ENCODE measurements around the gene QPRT. TPM values are rescaled to one million over a fixed set of nuclear protein-coding genes. Genes with fewer than 3 reads are reported as not detected.
A peak's percentile ranks its signal among the peaks of the same experiment; 100 is the strongest.
"Not testable (repeated sequence)": the region's sequence is repeated elsewhere in the genome, so short reads cannot be mapped to it uniquely, and the experiment has no call there.

QPRT gene
- total and polyA plus RNA-seq, 4 donors, result 79.4 to 143 (median 100) TPM

GRCh38 chr16:29721167-29721879 lies 42.3 kb downstream of the QPRT start:
- H3K27ac ChIP-seq (ENCODE audit: low read depth in 1 of 2, low read length in 2 of 2); H3K9ac ChIP-seq (ENCODE audit: low read depth in 1 of 2, low read length in 2 of 2); H3K27me3 ChIP-seq (ENCODE audit: control insufficient read depth in 4 of 4, insufficient read depth in 4 of 4, low read length in 3 of 4); H3K4me3 ChIP-seq (ENCODE audit: low read depth in 1 of 3, low read length in 3 of 3); H3K9me3 ChIP-seq (ENCODE audit: control insufficient read depth in 4 of 4, low read length in 3 of 4); H3K4me1 ChIP-seq (ENCODE audit: control insufficient read depth in 4 of 4, insufficient read depth in 4 of 4, low read length in 3 of 4); H3K36me3 ChIP-seq (ENCODE audit: control insufficient read depth in 4 of 4, insufficient read depth in 3 of 4, low read depth in 1 of 4, low read length in 3 of 4): not testable (repeated sequence)
- peak; percentile 65 for DNase-seq (ENCODE audit: low spot score)
- WGBS, result 42% methylated on average over 24 of the region's 24 CpGs
- peak; percentile 27 to 35 for TF ChIP-seq HNF4A (conservative IDR thresholded peaks at IDR 0.05)
- peak; percentile 66 to 75 for TF ChIP-seq RAD21 (IDR thresholded peaks at IDR 0.05)
- TF ChIP-seq CTCF (IDR thresholded peaks at IDR 0.05; ENCODE audit: low read depth, low read length, missing input control), result peak; percentile 45

GRCh38 chr16:29726845-29727377 lies 47.9 kb downstream of the QPRT start:
- WGBS, result 91% methylated on average over 9 of the region's 9 CpGs
- TF ChIP-seq ZBTB33 (IDR thresholded peaks at IDR 0.05) (no peak), MAX (IDR thresholded peaks at IDR 0.05) (no peak), FOXA2 (IDR thresholded peaks at IDR 0.05) (no peak), RAD21 (IDR thresholded peaks at IDR 0.05) (no peak), RXRA (IDR thresholded peaks at IDR 0.05) (no peak), EGR1 (IDR thresholded peaks at IDR 0.05; ENCODE audit: low read depth in 2 of 2) (no peak), HNF4A (conservative IDR thresholded peaks at IDR 0.05) (no peak)

GRCh38 chr16:29727452-29727851 lies 48.5 kb downstream of the QPRT start:
- Histone ChIP-seq H3K4me1 (ENCODE audit: control insufficient read depth in 4 of 4, insufficient read depth in 4 of 4, low read length in 3 of 4) (peaks cover 0 to 6% (median 2%) of the 10 kb centered on the region in 4 donors), H3K27ac (ENCODE audit: low read depth in 1 of 2, low read length in 2 of 2) (no peak overlapping the region), H3K9me3 (ENCODE audit: control insufficient read depth in 4 of 4, low read length in 3 of 4) (no peaks in the 10 kb centered on the region), H3K4me3 (ENCODE audit: low read depth in 1 of 3, low read length in 3 of 3) (no peak overlapping the region), H3K36me3 (ENCODE audit: control insufficient read depth in 4 of 4, insufficient read depth in 3 of 4, low read depth in 1 of 4, low read length in 3 of 4) (no peaks in the 10 kb centered on the region), H3K9ac (ENCODE audit: low read depth in 1 of 2, low read length in 2 of 2) (no peak overlapping the region), H3K27me3 (ENCODE audit: control insufficient read depth in 4 of 4, insufficient read depth in 4 of 4, low read length in 3 of 4) (no peaks in the 10 kb centered on the region)
- DNase-seq (ENCODE audit: low spot score), result no peak
- WGBS, result 90% methylated on average over 7 of the region's 7 CpGs
- TF ChIP-seq RAD21 (IDR thresholded peaks at IDR 0.05), result no peak
- TF ChIP-seq YY1 (IDR thresholded peaks at IDR 0.05), result no peak
- no peak for TF ChIP-seq SP1 (IDR thresholded peaks at IDR 0.05)
- TF ChIP-seq MAX (IDR thresholded peaks at IDR 0.05), result no peak
- TF ChIP-seq GABPA (IDR thresholded peaks at IDR 0.05 in 1 of 2, conservative IDR thresholded peaks at IDR 0.05 in 1 of 2), result no peak
- TF ChIP-seq ZBTB33 (IDR thresholded peaks at IDR 0.05), result no peak
- no peak for TF ChIP-seq RXRA (IDR thresholded peaks at IDR 0.05)
- TF ChIP-seq REST (IDR thresholded peaks at IDR 0.05), result no peak
- TF ChIP-seq HNF4A (conservative IDR thresholded peaks at IDR 0.05), result no peak
- TF ChIP-seq ATF3 (IDR thresholded peaks at IDR 0.05), result no peak

More at GRCh38 chr16:29726845-29727377, 47.9 kb downstream of the QPRT start:
- Histone ChIP-seq H3K4me1 (ENCODE audit: control insufficient read depth in 4 of 4, insufficient read depth in 4 of 4, low read length in 3 of 4) (peaks cover 0 to 6% (median 2%) of the 10 kb centered on the region in 4 donors), H3K27me3 (ENCODE audit: control insufficient read depth in 4 of 4, insufficient read depth in 4 of 4, low read length in 3 of 4) (no peaks in the 10 kb centered on the region), H3K4me3 (ENCODE audit: low read depth in 1 of 3, low read length in 3 of 3) (no peak overlapping the region), H3K9me3 (ENCODE audit: control insufficient read depth in 4 of 4, low read length in 3 of 4) (no peaks in the 10 kb centered on the region), H3K9ac (ENCODE audit: low read depth in 1 of 2, low read length in 2 of 2) (no peak overlapping the region), H3K36me3 (ENCODE audit: control insufficient read depth in 4 of 4, insufficient read depth in 3 of 4, low read depth in 1 of 4, low read length in 3 of 4) (no peaks in the 10 kb centered on the region), H3K27ac (ENCODE audit: low read depth in 1 of 2, low read length in 2 of 2) (no peak overlapping the region)
- no peak for DNase-seq (ENCODE audit: low spot score)

Data from liver (tissue), 9 donors.